ENCODE data around the gene CLBA1. TPM values are rescaled to one million over a fixed set of nuclear protein-coding genes. Genes with fewer than 3 reads are reported as not detected.
A peak's percentile ranks its signal among the peaks of the same experiment; 100 is the strongest.

CLBA1 gene
- total and polyA plus RNA-seq, 2 donors (not counting 1 experiment from before 2014, with no cell fraction given) = 0.63 to 5.5 TPM

- no peak overlapping the region for H3K4me2 ChIP-seq (replicated peaks; ENCODE audit: low read depth, low read length, poor library complexity, severe bottlenecking)
Observed at GRCh38 chr14:104981699-104982541, 3.7 kb upstream of the CLBA1 start.

More at GRCh38 chr14:104981699-104982541, 3.7 kb upstream of the CLBA1 start:
- WGBS (ENCODE audit: insufficient coverage) = 89% methylated on average over 16 of the region's 17 CpGs
- ChIA-PET POLR2A (interaction anchor here (0.8 kb wide), 1 partner anchor 52 kb away, joined by 3 read pairs; no protein-coding TSS in a partner anchor), CTCF (interaction anchor here (0.9 kb wide), 1 partner anchor 9 kb away, joined by 3 read pairs; no protein-coding TSS in a partner anchor)
- Histone ChIP-seq H3K27me3 (replicated peaks in 1 of 4; ENCODE audit: control extremely low read depth in 1 of 4, control insufficient read depth in 3 of 4, insufficient read depth in 4 of 4, low read length in 3 of 4) (peaks cover 0 to 27% (median 15%) of the 10 kb centered on the region in 4 experiments), H3K79me2 (ENCODE audit: control insufficient read depth, insufficient read depth, low read length) (no peaks in the 10 kb centered on the region), H3K9me3 (ENCODE audit: control extremely low read depth in 1 of 3, control insufficient read depth in 2 of 3, insufficient read depth in 1 of 3, low read length in 2 of 3) (peaks cover 0 to 7% (median 0%) of the 10 kb centered on the region in 3 donors), H3K4me1 (ENCODE audit: control insufficient read depth in 2 of 2, insufficient read depth in 2 of 2, low read length in 2 of 2) (peaks cover 21 to 25% of the 10 kb centered on the region in 2 donors), H3K4me3 (ENCODE audit: control extremely low read depth in 1 of 5, extremely low read depth in 1 of 5, insufficient read depth in 1 of 5, low read depth in 2 of 5, low read length in 4 of 5) (no peak overlapping the region), H3K36me3 (replicated peaks in 1 of 2; ENCODE audit: control extremely low read depth in 1 of 2, control insufficient read depth in 1 of 2, extremely low read depth in 1 of 2, insufficient read depth in 2 of 2, low read length in 1 of 2) (no peaks in the 10 kb centered on the region), H2AFZ (ENCODE audit: insufficient read depth, low read depth, low read length, poor library complexity, severe bottlenecking) (no peak overlapping the region), H4K20me1 (ENCODE audit: control insufficient read depth, insufficient read depth, low read length, poor library complexity, severe bottlenecking) (peaks cover 8% of the 10 kb centered on the region), H3K9ac (ENCODE audit: low read length) (no peak overlapping the region), H3K27ac (ENCODE audit: low read length in 2 of 2) (no peak overlapping the region)
- Mint-ChIP-seq H3K27me3 (peaks cover 21% of the 10 kb centered on the region), H3K4me1 (peaks cover 10% of the 10 kb centered on the region), H3K27ac (no peak overlapping the region), H3K4me3 (no peak overlapping the region), H3K9me3 (ENCODE audit: insufficient read depth) (no peaks in the 10 kb centered on the region)
- ATAC-seq (ENCODE audit: low read depth) (no peak), DNase-seq (peak; percentile 25)
- intact Hi-C loops (cut with micrococcal nuclease) = no loop called here
- TF ChIP-seq, protein P1, sequence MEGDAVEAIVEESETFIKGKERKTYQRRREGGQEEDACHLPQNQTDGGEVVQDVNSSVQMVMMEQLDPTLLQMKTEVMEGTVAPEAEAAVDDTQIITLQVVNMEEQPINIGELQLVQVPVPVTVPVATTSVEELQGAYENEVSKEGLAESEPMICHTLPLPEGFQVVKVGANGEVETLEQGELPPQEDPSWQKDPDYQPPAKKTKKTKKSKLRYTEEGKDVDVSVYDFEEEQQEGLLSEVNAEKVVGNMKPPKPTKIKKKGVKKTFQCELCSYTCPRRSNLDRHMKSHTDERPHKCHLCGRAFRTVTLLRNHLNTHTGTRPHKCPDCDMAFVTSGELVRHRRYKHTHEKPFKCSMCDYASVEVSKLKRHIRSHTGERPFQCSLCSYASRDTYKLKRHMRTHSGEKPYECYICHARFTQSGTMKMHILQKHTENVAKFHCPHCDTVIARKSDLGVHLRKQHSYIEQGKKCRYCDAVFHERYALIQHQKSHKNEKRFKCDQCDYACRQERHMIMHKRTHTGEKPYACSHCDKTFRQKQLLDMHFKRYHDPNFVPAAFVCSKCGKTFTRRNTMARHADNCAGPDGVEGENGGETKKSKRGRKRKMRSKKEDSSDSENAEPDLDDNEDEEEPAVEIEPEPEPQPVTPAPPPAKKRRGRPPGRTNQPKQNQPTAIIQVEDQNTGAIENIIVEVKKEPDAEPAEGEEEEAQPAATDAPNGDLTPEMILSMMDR (IDR thresholded peaks at IDR 0.05) = no peak
- no peak for TF ChIP-seq EZH2 (IDR thresholded peaks at IDR 0.05; ENCODE audit: borderline replicate concordance, insufficient read depth, low read depth, low read length, poor library complexity, severe bottlenecking)

Measured in B cell (primary cell).